CD4-positive, alpha-beta T cell treated with Interleukin-6 at 100 ng/mL for 8 hours (primary cell): Measurements from ENCODE around the gene POLD2.
"Not testable (repeated sequence)": the region's sequence is repeated elsewhere in the genome, so short reads cannot be mapped to it uniquely, and the experiment has no call there.

Experiments used
- DNase-seq: peaks from one replicate; pipeline ENCODE4 v3.0.0-alpha.2; 2020; ENCODE audit warnings: mixed read lengths, low spot score

POLD2 gene

DNA sequence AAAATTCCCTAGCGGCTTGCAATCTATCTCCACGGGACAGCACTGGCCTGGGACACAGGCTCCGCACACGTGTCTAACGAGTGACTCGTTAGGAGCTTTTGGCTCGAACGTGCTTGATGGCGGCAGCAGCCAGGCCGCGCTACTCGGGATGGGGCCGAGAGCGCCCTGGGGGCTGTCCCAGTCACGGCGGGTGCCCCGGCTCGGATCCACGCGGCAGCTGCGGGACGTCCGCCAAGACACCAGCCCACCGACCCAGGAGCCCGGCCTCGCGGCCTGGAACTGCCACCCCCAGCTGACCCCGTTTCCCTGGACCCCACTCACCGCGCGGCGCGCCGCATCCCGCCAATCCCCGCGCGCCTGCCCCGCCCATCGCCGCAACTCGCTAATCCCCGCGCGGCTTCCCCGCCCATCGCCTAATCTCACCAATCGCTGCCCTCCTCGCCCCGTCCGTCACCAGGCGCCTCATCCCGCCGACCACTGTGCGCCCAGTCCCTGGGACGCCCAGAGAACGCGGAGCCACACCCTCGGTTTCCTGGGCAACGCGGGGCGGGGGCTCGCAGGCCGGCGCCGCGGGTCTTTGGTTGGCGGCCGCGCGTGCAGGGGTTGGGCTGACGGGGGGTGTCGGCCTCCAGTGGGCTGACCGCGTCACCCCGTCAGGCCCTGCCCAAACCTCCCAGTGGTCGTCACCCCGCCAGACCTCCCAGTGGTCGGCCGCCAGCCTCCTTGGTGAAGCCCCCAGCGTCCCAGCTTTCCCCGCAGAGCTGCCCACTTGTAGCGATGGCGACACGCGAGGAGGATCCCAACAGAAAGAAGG lies at the start of gene POLD2:
Gene POLD2, minus strand, starts transcription at position 359 of the 814 bp plus-strand sequence. CDS start 1,495 bp downstream, outside the sequence.
- peak; percentile 95 for DNase-seq

DNA sequence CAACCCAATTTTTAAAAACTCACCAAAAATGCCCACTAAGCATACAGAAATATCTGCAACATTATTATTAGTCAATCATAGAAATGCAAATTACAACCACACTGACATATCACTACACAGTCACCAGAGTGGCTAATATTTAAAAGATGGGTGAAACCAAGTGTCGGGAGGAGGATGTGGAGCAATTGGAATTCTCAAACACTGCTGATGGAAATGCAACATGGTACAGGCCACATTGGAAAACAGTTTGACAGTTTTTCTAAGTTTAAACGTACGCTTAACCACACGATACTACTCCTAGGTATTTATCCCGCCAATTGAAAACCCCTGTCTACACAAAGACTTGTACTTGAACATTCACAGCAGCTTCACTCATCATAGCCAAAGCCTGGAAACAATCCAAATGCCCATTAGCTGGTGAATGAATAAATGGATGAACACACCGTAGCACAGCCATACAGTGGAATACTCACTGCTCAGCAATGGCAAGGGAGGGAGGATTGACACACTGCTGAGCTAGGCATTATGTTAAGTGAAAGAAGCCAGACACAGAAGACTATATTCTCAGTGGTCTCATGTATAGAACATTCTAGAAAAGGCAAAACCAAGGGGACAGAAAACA lies 49.6 kb upstream of the POLD2 start:
- no peak for DNase-seq

- no peak for DNase-seq
These were observed 49.0 kb upstream of the POLD2 start for GRCh38 chr7:44172352-44172751.

DNA sequence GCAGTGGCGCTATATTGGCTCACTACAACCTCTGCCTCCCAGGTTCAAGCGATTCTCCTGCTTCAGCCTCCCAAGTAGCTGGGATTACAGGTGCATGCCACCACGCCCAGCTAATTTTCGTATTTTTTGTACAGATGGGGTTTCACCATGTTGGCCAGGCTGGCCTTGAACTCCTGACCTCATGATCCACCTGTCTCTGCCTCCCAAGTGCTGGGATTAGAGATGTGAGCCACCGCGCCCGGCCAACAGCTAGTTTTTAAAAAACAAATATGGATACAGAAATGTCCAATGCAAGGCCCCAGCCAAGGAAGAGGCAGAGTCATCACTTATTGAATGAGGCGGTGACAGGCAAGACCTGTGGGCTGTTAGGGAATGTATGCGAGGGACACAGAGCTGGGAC lies 48.6 kb upstream of the POLD2 start:
- DNase-seq: not testable (repeated sequence)

GRCh38 chr7:44167920-44168319 lies 44.6 kb upstream of the POLD2 start:
- DNase-seq: no peak

DNA sequence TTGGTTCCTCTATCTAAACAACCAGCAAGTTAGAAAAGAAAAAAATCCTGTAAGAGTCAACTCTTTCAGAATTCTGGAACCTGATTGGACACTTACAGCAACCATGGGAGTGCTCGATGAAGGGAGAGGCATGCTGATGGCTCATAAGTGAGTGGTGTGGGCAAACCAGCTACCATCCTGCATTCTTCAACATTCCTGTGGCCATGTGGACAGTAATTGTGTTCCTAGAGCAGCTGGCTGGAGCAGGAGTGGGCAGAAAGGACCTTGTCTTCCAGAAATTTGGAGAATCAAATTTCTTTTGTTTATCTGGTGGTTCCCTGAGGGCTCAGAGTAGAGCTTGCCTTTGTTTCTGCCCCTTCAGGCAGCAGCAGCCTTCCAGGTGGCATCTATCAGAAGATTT lies 40.2 kb upstream of the POLD2 start:
- DNase-seq: no peak

- DNase-seq: no peak
These were observed 39.5 kb upstream of the POLD2 start for GRCh38 chr7:44162785-44163395.

DNA sequence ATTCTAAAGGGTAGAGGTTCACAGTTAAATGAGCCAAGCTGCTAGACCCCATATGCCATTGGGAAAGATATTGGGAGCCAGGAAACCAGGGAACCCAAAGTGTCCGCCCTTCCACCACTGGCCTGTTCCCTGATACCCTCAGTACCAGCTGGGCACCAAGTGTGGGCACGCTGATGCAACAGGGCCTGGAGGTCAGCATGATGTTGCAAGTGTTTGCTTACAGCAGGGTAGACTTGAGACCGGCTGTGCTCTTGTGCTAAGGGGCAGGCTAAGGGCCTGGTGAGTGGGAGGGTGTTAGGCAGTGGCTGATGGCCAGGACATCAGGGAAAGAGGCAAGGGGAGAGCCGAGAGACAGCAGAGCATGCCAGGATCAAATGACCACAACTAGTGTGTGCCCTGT lies 38.8 kb upstream of the POLD2 start:
- DNase-seq: no peak

- DNase-seq: no peak
These were observed 38.0 kb upstream of the POLD2 start for GRCh38 chr7:44161371-44161770.

GRCh38 chr7:44159824-44160630 lies 36.7 kb upstream of the POLD2 start:
- DNase-seq: no peak

DNA sequence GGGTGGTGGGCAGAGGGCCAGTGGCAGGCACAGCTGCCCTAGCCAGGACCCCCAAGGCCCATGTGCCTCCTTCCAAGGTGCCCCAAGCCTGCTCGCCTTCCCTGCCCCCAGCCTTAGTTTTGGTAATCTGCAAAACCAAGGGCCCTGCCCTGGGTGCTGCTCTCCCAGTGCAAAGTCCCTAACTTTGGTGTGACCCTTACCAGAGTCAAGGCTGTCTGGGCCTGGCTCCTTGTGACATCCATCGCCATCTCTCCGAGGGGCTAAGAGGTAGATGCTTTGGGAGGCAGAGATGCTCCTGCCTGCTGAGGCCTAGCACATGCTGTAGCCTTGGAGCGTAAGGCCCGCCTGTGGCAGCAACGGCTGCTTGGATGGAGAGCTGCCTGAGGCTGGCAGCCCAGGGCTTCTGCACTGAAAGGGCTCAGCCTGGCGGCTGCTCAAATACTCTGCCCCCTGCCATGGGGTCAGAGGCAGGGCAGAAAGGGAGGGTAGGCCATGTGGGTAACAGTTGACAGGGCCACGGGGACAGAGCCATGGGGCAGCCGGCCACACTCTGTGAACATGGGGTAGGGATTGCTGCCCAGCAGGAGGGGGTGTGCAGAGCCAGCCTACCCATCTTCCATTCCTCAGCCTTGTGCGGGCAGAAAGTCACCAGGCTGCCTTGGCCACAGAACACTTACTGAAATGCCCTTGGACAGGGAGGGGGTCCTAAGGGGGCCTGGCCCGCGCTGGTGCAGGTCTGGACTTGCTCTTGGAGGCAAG lies 35.7 kb upstream of the POLD2 start:
- DNase-seq: no peak

DNA sequence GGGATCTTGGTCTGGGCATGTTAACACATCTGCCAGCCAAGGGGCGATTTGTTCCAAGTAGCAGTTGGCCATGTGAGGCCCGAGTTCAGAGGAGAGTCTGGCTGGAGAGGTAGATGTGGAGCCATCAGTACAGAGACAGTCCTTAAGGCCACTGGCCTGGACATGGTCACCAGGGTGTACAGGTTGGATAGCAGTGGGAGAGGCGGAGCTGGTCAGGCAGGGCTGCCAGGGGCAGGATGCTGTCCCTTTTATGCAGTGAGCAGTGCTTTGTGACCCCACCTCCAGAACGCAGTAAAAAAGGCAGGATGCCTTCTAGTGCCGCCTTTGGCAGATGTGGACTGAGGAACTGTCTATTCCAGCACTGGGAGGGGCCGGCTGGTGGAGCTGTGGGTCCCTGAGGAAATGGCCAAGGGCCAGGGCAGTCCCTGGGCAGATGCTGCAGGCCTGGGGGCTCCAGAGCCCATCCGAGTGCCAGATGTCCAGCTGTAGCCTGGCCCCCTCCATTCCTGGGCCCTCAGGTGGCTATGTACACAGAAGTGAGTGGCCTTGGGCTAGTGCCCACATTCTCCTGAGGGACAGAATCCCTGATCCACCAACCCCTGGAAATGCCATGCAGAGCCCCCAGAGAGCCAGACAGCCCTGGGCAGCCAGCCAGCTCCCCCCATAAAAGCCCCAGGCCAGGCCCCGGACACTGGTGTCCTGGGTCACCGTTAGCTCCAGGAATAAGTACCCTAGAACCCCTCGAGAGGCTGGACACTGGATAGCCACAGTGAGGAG lies 34.9 kb upstream of the POLD2 start:
- DNase-seq: no peak

GRCh38 chr7:44157116-44158080 lies 34.0 kb upstream of the POLD2 start:
- no peak for DNase-seq

DNA sequence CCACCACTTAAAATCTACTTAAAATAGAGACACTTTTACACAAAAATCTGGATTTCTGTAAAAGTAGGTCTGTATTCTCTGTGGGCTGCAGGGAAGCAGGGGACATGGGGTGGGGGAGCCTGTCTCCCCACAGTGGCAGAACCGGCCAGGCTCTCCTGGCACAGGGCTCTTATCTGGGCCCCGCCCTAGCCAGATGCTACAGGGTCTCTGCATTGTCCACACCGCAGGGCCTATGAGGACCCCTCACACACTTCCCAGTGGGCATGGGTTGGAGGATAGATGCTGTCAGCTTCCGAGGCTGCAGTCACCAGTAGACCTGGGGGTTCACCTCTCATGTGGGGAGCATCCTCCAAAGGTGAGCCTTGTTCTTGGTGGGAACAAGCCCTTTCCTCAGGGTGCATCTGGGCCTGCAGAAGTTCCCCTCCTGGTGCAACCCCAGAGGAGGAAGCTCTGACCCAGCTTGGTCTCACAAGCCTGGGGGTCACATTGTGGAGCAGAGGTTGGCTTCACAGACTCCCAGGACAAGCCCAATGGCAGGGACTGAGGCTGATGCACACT lies 33.2 kb upstream of the POLD2 start:
- DNase-seq: no peak

GRCh38 chr7:44155191-44156185 lies 32.1 kb upstream of the POLD2 start:
- DNase-seq: no peak

GRCh38 chr7:44154703-44155102 lies 31.4 kb upstream of the POLD2 start:
- DNase-seq: no peak

GRCh38 chr7:44153948-44154335 lies 30.6 kb upstream of the POLD2 start:
- no peak for DNase-seq
